AG04450 (cell line): ENCODE measurements around the gene FNDC3B. TPM values are rescaled to one million over a fixed set of nuclear protein-coding genes. Genes with fewer than 3 reads are reported as not detected.

Experiments used
- CTCF ChIA-PET: fragments of 300-600, 350-600 bp; formaldehyde crosslinking; extraction: SDS; loops from one replicate; lab custom pipeline; 2022; ENCODE audit warnings: antibody characterized with exemption, inconsistent platforms; lab: Charles Lee
- POLR2A ChIA-PET: fragments of 350-600 bp; formaldehyde crosslinking; extraction: SDS; loops from one replicate; lab custom pipeline; 2021; ENCODE audit warnings: antibody characterized with exemption, inconsistent platforms; lab: Yijun Ruan, JAX
- DNase-seq: peaks from one replicate; pipeline ENCODE4 v3.0.0-alpha.2; 2011; ENCODE audit warnings: low read depth, low spot score
- H3K27ac ChIP-seq: one replicate; pipeline ENCODE4 v1.5.1; 2012; ENCODE audit warnings: low read depth, low read length, control low read depth
- H3K27me3 ChIP-seq: one replicate; pipeline ENCODE4 v1.6.0; 2012; ENCODE audit warnings: low read length; ENCODE audit not compliant: control insufficient read depth, insufficient read depth
- H3K4me3 ChIP-seq: 2 replicates; pipeline ENCODE4 v1.5.1; 2011; ENCODE audit warnings: mild to moderate bottlenecking, low read depth, low read length, control low read depth
- H3K9me3 ChIP-seq: 2 replicates; pipeline ENCODE4 v1.5.1; 2012; ENCODE audit warnings: low read length; ENCODE audit not compliant: control insufficient read depth, insufficient read depth
- CTCF ChIP-seq: IDR thresholded peaks from 2 replicates; pipeline ENCODE4 v1.5.1; 2011; ENCODE audit warnings: low read depth, low read length, control low read depth, inconsistent platforms
- polyA plus RNA-seq: library from polyadenylated mRNA; depleted of rRNA; stranded (reverse); fragments of >200 nt; gene quantifications from 2 replicates; pipeline ENCODE4 v1.2.3, GENCODE V29; 2011

Gene FNDC3B
- polyA plus RNA-seq, 1 experiment = 39.5 TPM

GRCh38 chr3:172369590-172370259 is 330.3 kb downstream of the FNDC3B start:
- H3K9me3 ChIP-seq = no peaks in the 10 kb centered on the region
- ChIA-PET POLR2A (no interaction called here), CTCF (interaction anchor here (0.5 to 1.8 kb wide), 3 partner anchors 37 to 297 kb away, joined by 3 to 8 read pairs (median 6); no protein-coding TSS in a partner anchor)
- no peak overlapping the region for H3K4me3 ChIP-seq
- no peaks in the 10 kb centered on the region for H3K27me3 ChIP-seq
- no peak for DNase-seq
- no peak for TF ChIP-seq CTCF
- H3K27ac ChIP-seq = no peak overlapping the region

- no peak for DNase-seq
- no peaks in the 10 kb centered on the region for H3K9me3 ChIP-seq
- no peak overlapping the region for H3K27ac ChIP-seq
- CTCF ChIA-PET = interaction anchor here (0.6 to 1.8 kb wide), 3 partner anchors 38 to 339 kb away, joined by 3 to 8 read pairs (median 6); no protein-coding TSS in a partner anchor
- no peak overlapping the region for H3K4me3 ChIP-seq
- no peaks in the 10 kb centered on the region for H3K27me3 ChIP-seq
- TF ChIP-seq CTCF = no peak
- POLR2A ChIA-PET = no interaction called here
Observed at GRCh38 chr3:172370419-172370818, 331.0 kb downstream of the FNDC3B start.

- no peaks in the 10 kb centered on the region for H3K9me3 ChIP-seq
- ChIA-PET CTCF (interaction anchor here (0.6 to 1.8 kb wide), 4 partner anchors 106 to 325 kb away, joined by 3 to 6 read pairs (median 4); no protein-coding TSS in a partner anchor), POLR2A (no interaction called here)
- no peak for TF ChIP-seq CTCF
- H3K4me3 ChIP-seq = no peak overlapping the region
- no peak overlapping the region for H3K27ac ChIP-seq
- no peaks in the 10 kb centered on the region for H3K27me3 ChIP-seq
- DNase-seq = no peak
Observed at GRCh38 chr3:172371544-172371943, 332.2 kb downstream of the FNDC3B start.

GRCh38 chr3:172372895-172373294 is 333.5 kb downstream of the FNDC3B start:
- POLR2A ChIA-PET = no interaction called here
- no peak for DNase-seq
- CTCF ChIA-PET = interaction anchor here (1.0 kb wide), 1 partner anchor 294 kb away, joined by 3 read pairs; no protein-coding TSS in a partner anchor
- TF ChIP-seq CTCF = no peak
- no peaks in the 10 kb centered on the region for H3K9me3 ChIP-seq
- H3K27me3 ChIP-seq = no peaks in the 10 kb centered on the region
- H3K4me3 ChIP-seq = no peak overlapping the region
- H3K27ac ChIP-seq = no peak overlapping the region

- CTCF ChIA-PET = no interaction called here
- TF ChIP-seq CTCF = no peak
Observed at GRCh38 chr3:172373912-172374311, 334.5 kb downstream of the FNDC3B start.

More at GRCh38 chr3:172373912-172374311, 334.5 kb downstream of the FNDC3B start:
- Histone ChIP-seq H3K4me3 (no peak overlapping the region), H3K27ac (no peak overlapping the region), H3K9me3 (no peaks in the 10 kb centered on the region; the same call in 1 of the 2 replicates), H3K27me3 (no peaks in the 10 kb centered on the region)
- no peak for DNase-seq
- POLR2A ChIA-PET = no interaction called here
